Measurements from ENCODE around the gene SSBP3. TPM values are rescaled to one million over a fixed set of nuclear protein-coding genes. Genes with fewer than 3 reads are reported as not detected.
A peak's percentile ranks its signal among the peaks of the same experiment; 100 is the strongest.
"Not testable (repeated sequence)": the region's sequence is repeated elsewhere in the genome, so short reads cannot be mapped to it uniquely, and the experiment has no call there.

The SSBP3 gene
- total RNA-seq, result 149 and 161 TPM in 2 replicates
- long read RNA-seq, partial matches to known transcripts, result 3 of 20 reads
- long read RNA-seq, other reads (novel, unspliced or antisense), result 17 of 20 reads

DNA sequence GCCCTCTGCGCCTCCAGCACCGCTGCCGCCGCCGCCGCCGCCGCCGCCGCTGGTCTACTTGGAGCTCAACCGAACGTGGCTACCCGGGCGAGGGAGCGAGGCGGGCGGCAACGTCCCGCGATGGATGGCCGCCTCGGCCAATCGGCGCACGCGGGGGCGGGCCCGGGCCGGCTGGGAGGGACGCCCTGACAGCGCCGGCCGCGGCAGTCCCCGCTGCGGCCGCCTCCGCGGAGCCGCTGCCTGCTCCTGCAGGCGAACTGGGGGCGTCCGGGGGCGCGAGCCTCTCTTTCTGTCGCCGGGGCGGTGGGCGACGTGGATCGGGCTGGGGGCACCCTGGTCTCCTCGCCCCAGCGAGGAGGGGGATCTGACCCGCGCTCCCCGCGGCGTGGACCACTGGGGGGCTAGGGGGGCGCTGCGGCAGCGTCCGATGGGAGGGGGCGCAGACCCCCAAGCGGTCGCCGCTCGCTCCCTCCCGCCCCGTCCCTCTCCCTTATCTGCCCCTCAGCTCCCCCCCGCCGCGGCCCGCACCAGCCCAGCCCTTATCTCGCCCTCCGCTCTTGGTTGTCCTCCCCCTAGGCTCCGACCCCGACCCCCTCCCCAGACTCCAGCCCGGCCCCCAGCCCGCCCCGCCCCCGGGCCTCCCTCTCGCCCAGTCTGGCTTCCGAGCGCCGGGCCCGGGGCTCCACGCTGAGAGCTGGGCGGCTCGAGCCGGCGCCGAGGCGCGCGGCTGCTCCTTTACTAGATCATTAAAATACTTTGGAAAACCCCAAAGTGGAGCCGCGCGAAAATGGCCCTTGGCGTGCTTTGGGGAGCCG lies at the start of gene SSBP3:
TSS of gene SSBP3 (minus strand) at position 56 of the 815 bp plus-strand sequence.
- DNase-seq (ENCODE audit: low spot score, unreplicated experiment), result peak; percentile 94

DNA sequence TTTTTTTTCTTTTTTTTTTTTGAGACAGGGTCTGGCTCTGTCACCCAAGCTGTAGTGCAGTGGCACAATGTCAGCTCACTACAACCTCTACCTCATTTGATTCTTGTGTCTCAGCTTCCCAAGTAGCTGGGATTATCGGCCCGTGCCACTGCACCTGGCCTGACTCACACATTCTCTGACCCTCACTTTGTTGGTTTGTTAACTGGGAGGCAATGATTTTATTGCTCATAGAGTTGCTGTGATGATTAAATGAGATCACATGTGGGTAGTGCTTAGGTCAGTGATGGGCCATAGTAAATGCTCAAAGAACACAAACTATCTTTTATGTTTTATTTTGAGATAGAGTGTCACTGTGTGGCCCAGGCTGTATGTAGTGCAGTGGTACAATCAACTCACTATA lies 47.3 kb upstream of the SSBP3 start:
- H3K4me1 Mint-ChIP-seq (ENCODE audit: low read depth), result no peaks in the 10 kb centered on the region
- H3K4me3 Mint-ChIP-seq (ENCODE audit: low read depth), result no peak overlapping the region
- no peak for TF ChIP-seq CTCF (IDR thresholded peaks at IDR 0.05; ENCODE audit: unreplicated experiment)
- no peak overlapping the region for H3K27ac Mint-ChIP-seq
- DNase-seq (ENCODE audit: low spot score, unreplicated experiment), result no peak
- no peaks in the 10 kb centered on the region for H3K36me3 Mint-ChIP-seq (ENCODE audit: insufficient read depth)
- H3K9me3 Mint-ChIP-seq (ENCODE audit: low read depth), result peaks cover 6% of the 10 kb centered on the region
- H3K27me3 Mint-ChIP-seq, result no peaks in the 10 kb centered on the region

More for the DNA sequence above, at the start of gene SSBP3:
- Mint-ChIP-seq H3K4me1 (ENCODE audit: low read depth) (peaks cover 56% of the 10 kb centered on the region), H3K27me3 (no peaks in the 10 kb centered on the region), H3K9me3 (ENCODE audit: low read depth) (no peaks in the 10 kb centered on the region), H3K36me3 (ENCODE audit: insufficient read depth) (peaks cover 16% of the 10 kb centered on the region), H3K4me3 (ENCODE audit: low read depth) (peak within 1 kb of the TSS; percentile 87), H3K27ac (peak within 1 kb of the TSS; percentile 97)
- TF ChIP-seq CTCF (IDR thresholded peaks at IDR 0.05; ENCODE audit: unreplicated experiment), result peak; percentile 41

DNA sequence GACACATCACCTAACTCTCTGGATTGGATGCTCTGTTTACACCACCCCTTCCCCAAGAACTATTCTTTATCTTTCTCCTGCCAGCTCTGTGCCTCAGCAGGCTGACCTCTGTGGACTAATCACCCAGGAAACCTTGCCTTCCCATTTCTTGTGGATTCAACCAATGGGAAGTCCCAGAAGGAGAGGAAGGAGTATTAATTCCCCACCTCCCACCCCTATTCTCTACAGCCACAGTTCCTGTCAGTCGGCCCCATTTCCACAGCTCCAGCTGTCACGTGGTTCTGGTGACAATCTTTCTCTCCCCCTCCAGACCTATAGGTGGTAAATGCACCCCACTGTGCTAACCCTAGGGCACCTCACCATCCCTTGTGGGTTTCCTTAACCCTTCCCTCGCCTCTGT lies 46.8 kb upstream of the SSBP3 start:
- DNase-seq (ENCODE audit: low spot score, unreplicated experiment), result no peak
- Mint-ChIP-seq H3K9me3 (ENCODE audit: low read depth) (peaks cover 6% of the 10 kb centered on the region), H3K4me3 (ENCODE audit: low read depth) (no peak overlapping the region), H3K36me3 (ENCODE audit: insufficient read depth) (no peaks in the 10 kb centered on the region), H3K27me3 (no peaks in the 10 kb centered on the region), H3K27ac (peak overlapping the region; percentile 49), H3K4me1 (ENCODE audit: low read depth) (no peaks in the 10 kb centered on the region)
- TF ChIP-seq CTCF (IDR thresholded peaks at IDR 0.05; ENCODE audit: unreplicated experiment), result no peak

- not testable (repeated sequence) for H3K27ac Mint-ChIP-seq; H3K9me3 Mint-ChIP-seq (ENCODE audit: low read depth); H3K4me1 Mint-ChIP-seq (ENCODE audit: low read depth); H3K4me3 Mint-ChIP-seq (ENCODE audit: low read depth); H3K36me3 Mint-ChIP-seq (ENCODE audit: insufficient read depth); DNase-seq (ENCODE audit: low spot score, unreplicated experiment); H3K27me3 Mint-ChIP-seq
These were observed 43.2 kb upstream of the SSBP3 start for GRCh38 chr1:54449431-54449830.

GRCh38 chr1:54448801-54449200 lies 42.6 kb upstream of the SSBP3 start:
- not testable (repeated sequence) for H3K4me1 Mint-ChIP-seq (ENCODE audit: low read depth); H3K4me3 Mint-ChIP-seq (ENCODE audit: low read depth); H3K9me3 Mint-ChIP-seq (ENCODE audit: low read depth); H3K27ac Mint-ChIP-seq; H3K27me3 Mint-ChIP-seq; H3K36me3 Mint-ChIP-seq (ENCODE audit: insufficient read depth); DNase-seq (ENCODE audit: low spot score, unreplicated experiment)

- H3K9me3 Mint-ChIP-seq (ENCODE audit: low read depth); H3K27ac Mint-ChIP-seq; DNase-seq (ENCODE audit: low spot score, unreplicated experiment); H3K4me3 Mint-ChIP-seq (ENCODE audit: low read depth); H3K27me3 Mint-ChIP-seq; H3K4me1 Mint-ChIP-seq (ENCODE audit: low read depth); H3K36me3 Mint-ChIP-seq (ENCODE audit: insufficient read depth): not testable (repeated sequence)
These were observed 40.9 kb upstream of the SSBP3 start for GRCh38 chr1:54447081-54447480.

- no peaks in the 10 kb centered on the region for H3K4me1 Mint-ChIP-seq (ENCODE audit: low read depth)
- no peaks in the 10 kb centered on the region for H3K9me3 Mint-ChIP-seq (ENCODE audit: low read depth)
- no peak overlapping the region for H3K27ac Mint-ChIP-seq
- TF ChIP-seq CTCF (IDR thresholded peaks at IDR 0.05; ENCODE audit: unreplicated experiment), result no peak
- no peak overlapping the region for H3K4me3 Mint-ChIP-seq (ENCODE audit: low read depth)
- H3K36me3 Mint-ChIP-seq (ENCODE audit: insufficient read depth), result no peaks in the 10 kb centered on the region
- DNase-seq (ENCODE audit: low spot score, unreplicated experiment), result no peak
- no peaks in the 10 kb centered on the region for H3K27me3 Mint-ChIP-seq
These were observed 36.0 kb upstream of the SSBP3 start for GRCh38 chr1:54442185-54442584.
